H9 (cell line): ENCODE data around the gene STARD3NL. TPM values are rescaled to one million over a fixed set of nuclear protein-coding genes. Genes with fewer than 3 reads are reported as not detected.

Source experiments
- DNase-seq: peaks from one replicate; pipeline ENCODE4 v3.0.0-alpha.2; 2017
- H2AFZ ChIP-seq: one replicate; pipeline ENCODE4 v1.6.1; 2013; ENCODE audit warnings: mild to moderate bottlenecking, low read length, control low read depth, moderate library complexity
- H2AK5ac ChIP-seq: 2 replicates; pipeline ENCODE4 v1.6.1; 2013; ENCODE audit warnings: low read length, control low read depth, mixed read lengths; ENCODE audit not compliant: insufficient read length
- H2BK120ac ChIP-seq: one replicate; pipeline ENCODE4 v1.6.1; 2013; ENCODE audit warnings: low read depth, mild to moderate bottlenecking, low read length, control low read depth, inconsistent platforms; ENCODE audit not compliant: poor library complexity, severe bottlenecking
- H2BK12ac ChIP-seq: 2 replicates; pipeline ENCODE4 v1.6.1; 2013; ENCODE audit warnings: low read length, control low read depth, mixed read lengths, low read depth; ENCODE audit not compliant: insufficient read length
- H2BK15ac ChIP-seq: 2 replicates; pipeline ENCODE4 v1.6.1; 2013; ENCODE audit warnings: low read depth, low read length, control low read depth
- H2BK20ac ChIP-seq: one replicate; pipeline ENCODE4 v1.6.1; 2013; ENCODE audit warnings: low read depth, mild to moderate bottlenecking, low read length, control low read depth, inconsistent platforms; ENCODE audit not compliant: poor library complexity, severe bottlenecking
- H2BK5ac ChIP-seq: 2 replicates; pipeline ENCODE4 v1.6.1; 2013; ENCODE audit warnings: low read length, control low read depth, mixed read lengths; ENCODE audit not compliant: insufficient read length
- H3K14ac ChIP-seq: 2 replicates; pipeline ENCODE4 v1.6.1; 2013; ENCODE audit warnings: low read length, control low read depth; ENCODE audit not compliant: insufficient read depth
- H3K18ac ChIP-seq: 2 replicates; pipeline ENCODE4 v1.6.1; 2013; ENCODE audit warnings: low read depth, mild to moderate bottlenecking, mixed read lengths, low read length, control low read depth; ENCODE audit not compliant: insufficient read length
- H3K23ac ChIP-seq: 2 replicates; pipeline ENCODE4 v1.6.1; 2013; ENCODE audit warnings: low read length, control low read depth, mixed read lengths, low read depth; ENCODE audit not compliant: insufficient read length
- H3K23me2 ChIP-seq: 2 replicates; pipeline ENCODE4 v1.6.1; 2013; ENCODE audit warnings: low read depth, mild to moderate bottlenecking, mixed read lengths, low read length, control low read depth; ENCODE audit not compliant: insufficient read length, poor library complexity, severe bottlenecking
- H3K27ac ChIP-seq: 2 replicates; pipeline ENCODE4 v1.5.1; 2013; ENCODE audit warnings: low read length, control low read depth, mixed read lengths, low read depth; ENCODE audit not compliant: insufficient read length
- H3K27me3 ChIP-seq: 2 replicates; pipeline ENCODE4 v1.6.1; 2013; ENCODE audit warnings: low read length, control low read depth, inconsistent platforms; ENCODE audit not compliant: insufficient read depth
- H3K4ac ChIP-seq: 2 replicates; pipeline ENCODE4 v1.6.1; 2013; ENCODE audit warnings: low read depth, mild to moderate bottlenecking, control low read depth, inconsistent platforms, low read length, moderate library complexity
- H3K4me1 ChIP-seq: 2 replicates; pipeline ENCODE4 v1.6.1; 2013; ENCODE audit warnings: low read length, control low read depth, inconsistent platforms; ENCODE audit not compliant: insufficient read depth
- H3K4me2 ChIP-seq: 2 replicates; pipeline ENCODE4 v1.6.1; 2013; ENCODE audit warnings: low read length, control low read depth, mixed read lengths; ENCODE audit not compliant: insufficient read length, insufficient read depth
- H3K56ac ChIP-seq: 2 replicates; pipeline ENCODE4 v1.6.1; 2013; ENCODE audit warnings: low read depth, mild to moderate bottlenecking, mixed read lengths, low read length, control low read depth; ENCODE audit not compliant: insufficient read length
- H3K79me1 ChIP-seq: 2 replicates; pipeline ENCODE4 v1.6.1; 2013; ENCODE audit warnings: low read depth, mild to moderate bottlenecking, moderate library complexity, low read length, control low read depth, inconsistent platforms; ENCODE audit not compliant: insufficient read depth, poor library complexity, severe bottlenecking
- H3K79me2 ChIP-seq: 2 replicates; pipeline ENCODE4 v1.6.1; 2013; ENCODE audit warnings: low read length, control low read depth, inconsistent platforms; ENCODE audit not compliant: insufficient read depth
- H3K9ac ChIP-seq: 2 replicates; pipeline ENCODE4 v1.6.1; 2013; ENCODE audit warnings: low read length, control low read depth, mixed read lengths; ENCODE audit not compliant: insufficient read length; ENCODE audit errors: extremely low read depth
- H3K9me3 ChIP-seq: one replicate; pipeline ENCODE4 v1.6.1; 2013; ENCODE audit warnings: low read depth, low read length, inconsistent platforms; ENCODE audit not compliant: control insufficient read depth
- H3T11ph ChIP-seq: one replicate; pipeline ENCODE4 v1.6.1; 2013; ENCODE audit warnings: mild to moderate bottlenecking, low read length, control low read depth, inconsistent platforms
- H4K20me1 ChIP-seq: one replicate; pipeline ENCODE4 v1.6.1; 2013; ENCODE audit not compliant: control insufficient read depth, insufficient read length, insufficient read depth
- H4K5ac ChIP-seq: 2 replicates; pipeline ENCODE4 v1.6.1; 2013; ENCODE audit warnings: low read depth, mild to moderate bottlenecking, mixed read lengths, low read length, control low read depth; ENCODE audit not compliant: insufficient read length
- H4K8ac ChIP-seq: replicated peaks from 2 replicates; pipeline ENCODE4 v1.6.1; 2013; ENCODE audit warnings: low read length, control low read depth, mixed read lengths, low read depth; ENCODE audit not compliant: insufficient read length
- H4K91ac ChIP-seq: 2 replicates; pipeline ENCODE4 v1.6.1; 2013; ENCODE audit warnings: low read depth, mild to moderate bottlenecking, moderate library complexity, mixed read lengths, low read length, control low read depth; ENCODE audit not compliant: insufficient read length
- H3K27ac Mint-ChIP-seq, 3 experiments: 2 replicates in 2 of 3; 3 replicates in 1 of 3; pipeline ENCODE4 v1.8.0; 2020 to 2021; ENCODE audit warnings: mixed read lengths in 3 of 3, mild to moderate bottlenecking in 1 of 3, moderate library complexity in 1 of 3
- H3K27me3 Mint-ChIP-seq: 2 replicates; pipeline ENCODE4 v1.8.0; 2021; ENCODE audit warnings: low read depth, mild to moderate bottlenecking, moderate library complexity, mixed read lengths
- H3K36me3 Mint-ChIP-seq, 3 experiments: 2 replicates in 2 of 3; 3 replicates in 1 of 3; pipeline ENCODE4 v1.8.0; 2020 to 2021; ENCODE audit warnings: low read depth in 3 of 3, mixed read lengths in 3 of 3; ENCODE audit not compliant: insufficient read depth in 1 of 3
- H3K4me1 Mint-ChIP-seq, 2 experiments: 2 replicates each; pipeline ENCODE4 v1.8.0; 2020; ENCODE audit warnings: mixed read lengths in 2 of 2
- H3K4me3 Mint-ChIP-seq, 2 experiments: 2 replicates in 1 of 2; 3 replicates in 1 of 2; pipeline ENCODE4 v1.8.0; 2020 to 2021; ENCODE audit warnings: mild to moderate bottlenecking in 2 of 2, mixed read lengths in 2 of 2, moderate library complexity in 1 of 2
- H3K9me3 Mint-ChIP-seq, 2 experiments: 2 replicates in 1 of 2; 3 replicates in 1 of 2; pipeline ENCODE4 v1.8.0; 2020; ENCODE audit warnings: mild to moderate bottlenecking in 2 of 2, mixed read lengths in 2 of 2, moderate library complexity in 1 of 2
- total RNA-seq: library from RNA; stranded (reverse); gene quantifications from 2 replicates; pipeline ENCODE4 v1.2.1, GENCODE V29; 2021
- TF ChIP-seq, protein P1 (sequence below): fragments of 200-600 bp; sonication (generic); conservative IDR thresholded peaks from 3 replicates; pipeline ENCODE4 v1.8.0; 2021; ENCODE audit warnings: antibody characterized with exemption, mild to moderate bottlenecking

Gene STARD3NL
- total RNA-seq, 1 experiment from 2014 or later = 36.5 TPM

DNA sequence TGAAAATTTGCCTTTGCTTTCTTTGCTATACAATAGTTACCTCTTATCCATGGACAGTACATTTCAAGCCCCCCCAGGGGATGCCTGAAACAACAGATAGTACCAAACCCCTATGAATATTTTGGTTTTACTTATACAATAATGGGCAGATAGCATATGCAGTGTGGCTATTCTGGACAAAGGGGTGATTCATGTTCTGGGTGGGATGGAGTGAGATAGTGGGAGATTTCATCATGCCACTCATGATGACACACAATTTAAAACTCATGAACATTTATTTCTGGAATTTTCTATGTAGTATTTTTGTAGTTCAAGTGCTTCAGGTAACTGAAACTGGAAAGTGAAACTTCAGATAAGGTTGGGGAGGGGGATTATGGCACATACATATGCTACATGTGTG is 12.0 kb downstream of the STARD3NL start:
- no peak overlapping the region for H2BK20ac ChIP-seq
- H2AK5ac ChIP-seq = no peak overlapping the region
- no peak overlapping the region for H3K14ac ChIP-seq
- no peak overlapping the region for H3K4me2 ChIP-seq
- no peak overlapping the region for H3K56ac ChIP-seq
- Mint-ChIP-seq H3K27me3 (no peaks in the 10 kb centered on the region), H3K4me3 (no peak overlapping the region), H3K36me3 (peaks cover 2 to 10% (median 9%) of the 10 kb centered on the region in 3 experiments; a peak in 5 of 7 replicates), H3K4me1 (peaks cover 38 to 47% of the 10 kb centered on the region in 2 experiments), H3K9me3 (peaks cover 0 to 8% of the 10 kb centered on the region in 2 experiments; a peak in 4 of 5 replicates), H3K27ac (no peak overlapping the region)
- no peak overlapping the region for H3K9ac ChIP-seq
- H3K4ac ChIP-seq = no peak overlapping the region
- no peak overlapping the region for H2BK5ac ChIP-seq
- H2BK12ac ChIP-seq = no peak overlapping the region
- H4K91ac ChIP-seq = no peak overlapping the region
- no peak for DNase-seq
- H3K27ac ChIP-seq = no peak overlapping the region
- H3K23me2 ChIP-seq = no peaks in the 10 kb centered on the region
- peaks cover 4% of the 10 kb centered on the region; the same call in 1 of the 2 replicates for H3K79me2 ChIP-seq
- H3K23ac ChIP-seq = no peak overlapping the region
- H2BK120ac ChIP-seq = no peak overlapping the region
- no peak overlapping the region for H2BK15ac ChIP-seq
- no peak overlapping the region for H2AFZ ChIP-seq
- no peaks in the 10 kb centered on the region for H4K20me1 ChIP-seq
- peaks cover 14% of the 10 kb centered on the region for H3K4me1 ChIP-seq
- no peaks in the 10 kb centered on the region for H3K27me3 ChIP-seq
- no peak overlapping the region for H4K8ac ChIP-seq
- TF ChIP-seq, protein P1, sequence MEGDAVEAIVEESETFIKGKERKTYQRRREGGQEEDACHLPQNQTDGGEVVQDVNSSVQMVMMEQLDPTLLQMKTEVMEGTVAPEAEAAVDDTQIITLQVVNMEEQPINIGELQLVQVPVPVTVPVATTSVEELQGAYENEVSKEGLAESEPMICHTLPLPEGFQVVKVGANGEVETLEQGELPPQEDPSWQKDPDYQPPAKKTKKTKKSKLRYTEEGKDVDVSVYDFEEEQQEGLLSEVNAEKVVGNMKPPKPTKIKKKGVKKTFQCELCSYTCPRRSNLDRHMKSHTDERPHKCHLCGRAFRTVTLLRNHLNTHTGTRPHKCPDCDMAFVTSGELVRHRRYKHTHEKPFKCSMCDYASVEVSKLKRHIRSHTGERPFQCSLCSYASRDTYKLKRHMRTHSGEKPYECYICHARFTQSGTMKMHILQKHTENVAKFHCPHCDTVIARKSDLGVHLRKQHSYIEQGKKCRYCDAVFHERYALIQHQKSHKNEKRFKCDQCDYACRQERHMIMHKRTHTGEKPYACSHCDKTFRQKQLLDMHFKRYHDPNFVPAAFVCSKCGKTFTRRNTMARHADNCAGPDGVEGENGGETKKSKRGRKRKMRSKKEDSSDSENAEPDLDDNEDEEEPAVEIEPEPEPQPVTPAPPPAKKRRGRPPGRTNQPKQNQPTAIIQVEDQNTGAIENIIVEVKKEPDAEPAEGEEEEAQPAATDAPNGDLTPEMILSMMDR = no peak
- no peak overlapping the region for H4K5ac ChIP-seq
- no peak overlapping the region for H3K18ac ChIP-seq
- H3K79me1 ChIP-seq = peaks cover 3% of the 10 kb centered on the region
- H3T11ph ChIP-seq = no peak overlapping the region
- H3K9me3 ChIP-seq = no peaks in the 10 kb centered on the region
